GM19025 (cell line): ENCODE data around the gene RCVRN.
"Not testable (repeated sequence)": the region's sequence is repeated elsewhere in the genome, so short reads cannot be mapped to it uniquely, and the experiment has no call there.

ENCODE experiments used
- ATAC-seq: cut with Tn5 transposase; IDR thresholded peaks from one replicate; pipeline ENCODE4 v1.9.1; 2021; ENCODE audit warnings: mild to moderate bottlenecking, low read depth, moderate library complexity; ENCODE audit not compliant: unreplicated experiment

The RCVRN gene

DNA sequence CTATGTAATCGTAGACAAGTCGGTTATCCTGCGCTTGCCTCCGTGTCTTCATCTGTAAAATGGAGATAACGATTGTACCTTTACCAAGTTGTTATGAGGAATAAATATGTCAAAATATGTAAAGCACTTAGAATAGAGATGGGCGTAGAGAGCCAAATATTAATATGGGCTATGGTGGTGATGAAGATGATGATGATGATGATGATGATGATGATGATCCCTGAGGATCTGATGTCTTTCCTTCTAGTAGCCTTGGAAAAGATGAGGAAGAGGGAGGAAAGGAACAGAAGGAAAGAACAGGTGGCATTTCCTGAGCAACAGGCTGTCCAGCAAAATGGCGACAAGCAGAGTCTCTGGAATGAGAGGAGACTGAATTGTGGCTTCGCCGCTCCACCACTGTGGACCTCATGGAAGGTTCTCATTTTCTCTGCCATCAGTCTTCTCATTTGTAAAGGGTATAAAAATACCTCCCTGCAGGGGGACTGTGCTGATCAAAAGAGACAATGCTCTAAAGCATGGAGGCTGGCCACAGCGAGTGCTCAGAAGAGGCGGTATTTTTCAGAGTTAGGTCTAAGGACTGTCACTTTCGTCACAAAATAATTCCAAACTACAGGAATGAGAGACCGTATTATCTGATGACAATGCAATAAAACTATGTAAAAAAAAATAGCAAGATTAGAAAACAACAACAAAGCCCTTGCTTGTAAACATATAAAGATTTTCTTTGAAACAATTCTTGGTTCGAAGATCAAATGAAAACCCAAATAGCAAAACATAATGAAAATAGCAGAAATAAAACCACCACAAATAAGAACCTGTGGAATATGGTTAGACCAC, 17.2 kb upstream of the RCVRN start:
- no peak for ATAC-seq

DNA sequence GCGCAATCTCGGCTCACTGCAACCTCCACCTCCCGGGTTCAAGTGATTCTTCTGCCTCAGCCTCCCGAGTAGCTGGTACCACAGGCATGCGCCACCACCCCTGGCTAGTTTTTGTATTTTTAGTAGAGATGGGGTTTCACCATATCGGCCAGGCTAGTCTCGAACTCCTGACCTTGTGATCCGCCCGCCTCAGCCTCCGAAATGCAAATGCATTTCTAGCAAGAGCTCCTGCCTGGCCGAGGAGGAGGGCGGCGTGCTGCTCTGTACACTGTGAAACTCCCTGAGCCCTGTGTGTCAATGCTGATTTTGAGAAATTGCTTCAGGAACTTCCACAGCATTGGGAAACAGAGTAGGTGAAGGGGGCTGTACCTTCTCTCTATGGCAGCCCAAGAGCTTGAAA, 16.1 kb upstream of the RCVRN start:
- not testable (repeated sequence) for ATAC-seq

GRCh38 chr17:9918804-9919352, 13.8 kb upstream of the RCVRN start:
- ATAC-seq: no peak

- no peak for ATAC-seq
Measured at GRCh38 chr17:9918352-9918751, 13.3 kb upstream of the RCVRN start.

DNA sequence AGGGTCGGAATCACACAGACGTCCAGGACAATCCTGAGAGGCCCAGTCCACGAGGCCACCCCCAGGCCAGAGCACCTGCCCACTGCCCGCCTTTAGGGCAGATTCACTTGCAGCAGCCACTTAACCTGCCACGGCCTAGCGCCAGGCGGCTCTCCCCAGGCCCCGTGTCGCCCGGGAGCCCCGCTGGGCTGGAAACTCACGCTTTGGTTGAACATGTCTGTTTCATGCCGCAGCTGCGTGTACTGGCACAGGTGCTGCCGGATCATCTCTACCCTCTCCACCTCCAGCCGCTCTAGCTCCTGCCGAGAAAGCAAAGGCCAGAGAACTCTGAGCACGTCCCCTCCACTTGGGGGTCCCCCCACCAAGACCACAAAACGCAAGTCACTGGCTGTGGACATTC, 12.7 kb upstream of the RCVRN start:
- ATAC-seq: no peak

- ATAC-seq: no peak
Measured at GRCh38 chr17:9917131-9917530, 12.1 kb upstream of the RCVRN start.

- ATAC-seq: no peak
Measured at GRCh38 chr17:9916108-9916507, 11.0 kb upstream of the RCVRN start.

GRCh38 chr17:9913476-9913875, 8.4 kb upstream of the RCVRN start:
- no peak for ATAC-seq

DNA sequence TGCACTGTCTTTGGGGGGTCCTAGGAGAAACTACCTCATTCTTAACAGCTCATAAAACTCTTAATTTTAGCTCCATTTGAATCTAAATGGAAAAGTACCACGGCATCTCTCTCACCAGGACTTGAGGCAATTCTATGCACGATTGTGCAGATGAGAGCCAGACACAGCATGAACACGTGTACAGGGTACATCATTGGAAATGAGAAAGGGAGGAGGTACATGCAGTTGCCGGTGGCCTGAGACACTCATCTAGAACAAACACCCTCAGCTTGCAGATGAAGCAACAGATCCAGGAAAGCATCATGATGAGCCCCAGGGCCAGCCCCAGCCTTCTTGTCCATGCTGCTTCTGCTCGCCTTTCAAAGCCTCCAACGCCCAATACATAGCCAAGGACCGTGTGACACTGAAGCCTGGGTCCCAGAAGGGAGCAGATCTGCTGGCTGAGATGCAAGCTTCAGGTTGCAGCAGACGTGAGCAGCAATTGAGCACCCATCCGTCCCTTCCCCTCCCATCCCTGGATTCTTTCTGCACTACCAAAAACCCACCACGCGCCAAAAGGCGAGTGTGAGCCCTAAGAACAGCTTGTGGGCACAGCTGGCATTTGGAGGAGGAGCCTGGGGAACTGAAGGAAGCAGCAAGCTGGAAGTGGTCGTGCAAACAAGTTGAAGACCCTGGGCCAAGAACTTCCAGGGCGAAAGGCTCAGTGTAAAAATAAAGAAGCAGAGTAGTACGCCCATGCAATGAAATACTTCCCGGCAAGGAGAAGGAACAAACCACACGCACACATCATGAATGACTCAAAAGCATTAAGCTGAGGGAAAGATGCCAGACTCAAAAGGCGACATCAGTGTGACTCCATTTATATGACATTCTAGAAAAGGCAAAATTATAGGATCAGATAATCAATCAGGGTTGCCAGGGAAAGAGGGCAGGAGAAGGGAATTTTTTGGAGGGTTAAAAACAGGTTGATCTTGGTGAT, 7.3 kb upstream of the RCVRN start:
- ATAC-seq: no peak

- ATAC-seq: no peak
Measured at GRCh38 chr17:9911089-9911488, 6.0 kb upstream of the RCVRN start.

GRCh38 chr17:9908649-9909042, 3.6 kb upstream of the RCVRN start:
- ATAC-seq: no peak

DNA sequence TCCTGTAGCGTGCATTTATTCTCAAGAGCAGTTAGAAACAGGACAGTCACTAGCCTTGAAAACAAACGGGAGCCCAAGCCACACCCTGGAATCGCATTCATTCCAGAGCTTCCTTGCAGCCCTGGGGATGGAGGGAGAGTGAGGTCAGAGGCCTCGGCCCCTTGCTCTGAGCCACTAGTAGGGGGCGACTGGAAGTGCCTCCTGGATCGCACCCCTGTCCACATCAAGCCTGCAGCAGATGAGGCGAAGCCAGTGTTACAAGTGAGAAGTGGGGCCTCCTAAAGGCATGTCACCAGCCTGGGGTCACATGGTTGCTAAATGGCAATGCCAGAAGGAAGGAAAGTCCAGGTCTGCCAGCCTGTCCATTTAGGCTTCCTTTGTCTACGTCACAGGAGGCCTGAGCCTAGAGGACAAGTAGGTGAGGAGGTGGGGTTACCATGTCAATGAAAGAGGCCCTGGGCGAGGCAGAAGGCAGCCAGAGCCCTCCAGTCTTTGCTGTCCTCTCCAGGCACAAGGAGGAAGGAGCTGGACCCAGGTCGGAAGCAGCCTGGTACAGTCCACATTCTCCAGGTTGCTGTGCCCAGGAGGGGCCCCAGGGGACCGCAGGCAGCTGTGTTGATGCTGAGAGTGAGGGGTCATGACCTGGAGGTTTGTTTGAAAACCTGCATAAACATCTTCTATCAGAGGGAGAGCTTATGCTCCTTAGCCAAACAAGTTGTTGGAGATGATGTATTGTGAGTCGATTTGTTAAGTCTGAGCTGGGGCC, 3.0 kb upstream of the RCVRN start:
- no peak for ATAC-seq

- no peak for ATAC-seq
Measured at GRCh38 chr17:9907131-9907530, 2.1 kb upstream of the RCVRN start.

DNA sequence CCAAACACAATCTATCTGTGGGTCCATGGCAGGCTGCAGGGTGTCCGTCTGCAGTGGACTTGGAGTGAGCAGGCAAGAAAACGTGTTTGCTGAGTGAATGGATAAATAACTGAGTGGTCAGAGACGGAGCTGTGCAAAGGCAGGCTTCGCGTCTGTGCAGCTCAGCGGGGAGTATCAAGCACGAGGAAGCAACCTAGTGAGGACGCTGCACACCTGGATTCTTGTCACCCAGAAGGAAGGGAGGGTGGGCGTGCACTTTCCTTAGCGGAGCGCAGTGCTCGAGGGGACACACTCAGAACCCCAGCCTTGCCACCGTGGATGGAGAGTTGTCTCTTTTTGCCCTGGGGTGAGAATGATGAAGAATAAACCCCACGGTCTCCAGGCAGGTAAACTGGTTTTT, 1.5 kb upstream of the RCVRN start:
- ATAC-seq: no peak

DNA sequence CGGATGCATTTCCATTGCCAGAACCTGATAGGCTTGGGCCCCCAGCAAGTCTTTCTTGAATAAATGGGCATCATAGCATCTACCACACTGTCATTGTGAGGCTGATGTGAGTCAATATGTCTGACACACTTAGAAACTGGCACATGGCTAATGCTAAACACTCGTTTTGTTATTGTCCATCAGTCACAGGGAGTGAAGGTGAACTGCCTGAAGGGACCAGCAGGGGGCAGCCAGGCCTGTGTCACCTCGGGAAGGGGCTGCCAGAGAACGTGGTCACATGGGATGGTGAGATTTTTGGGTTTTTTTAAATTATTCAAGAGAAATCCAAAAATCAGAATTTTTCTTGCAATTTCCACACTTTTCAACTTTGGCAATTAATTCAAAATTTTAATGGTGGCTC, 831 bp upstream of the RCVRN start:
- no peak for ATAC-seq

GRCh38 chr17:9904277-9905077, 594 bp downstream of the RCVRN start:
- no peak for ATAC-seq

GRCh38 chr17:9902120-9902519, 3.0 kb downstream of the RCVRN start:
- ATAC-seq: no peak

DNA sequence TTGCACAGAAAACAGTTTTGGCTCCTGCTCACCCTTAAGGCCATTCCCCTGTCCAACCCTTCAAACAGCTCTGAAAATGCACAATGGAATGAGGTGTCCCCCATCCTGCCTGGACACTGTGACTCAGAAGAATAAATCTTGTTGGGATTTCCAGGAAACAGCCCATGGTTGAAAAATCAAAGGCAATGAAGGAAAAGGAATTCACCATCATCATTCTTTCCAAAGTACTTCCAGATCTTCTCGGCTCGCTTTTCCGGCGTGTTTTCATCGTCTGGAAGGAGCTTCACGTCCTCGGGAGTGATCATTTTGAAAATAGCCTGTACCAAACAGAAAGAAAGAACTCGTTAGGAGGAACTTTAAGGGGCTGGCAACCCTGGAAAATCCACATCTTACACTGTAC, 4.3 kb downstream of the RCVRN start:
- ATAC-seq: no peak

DNA sequence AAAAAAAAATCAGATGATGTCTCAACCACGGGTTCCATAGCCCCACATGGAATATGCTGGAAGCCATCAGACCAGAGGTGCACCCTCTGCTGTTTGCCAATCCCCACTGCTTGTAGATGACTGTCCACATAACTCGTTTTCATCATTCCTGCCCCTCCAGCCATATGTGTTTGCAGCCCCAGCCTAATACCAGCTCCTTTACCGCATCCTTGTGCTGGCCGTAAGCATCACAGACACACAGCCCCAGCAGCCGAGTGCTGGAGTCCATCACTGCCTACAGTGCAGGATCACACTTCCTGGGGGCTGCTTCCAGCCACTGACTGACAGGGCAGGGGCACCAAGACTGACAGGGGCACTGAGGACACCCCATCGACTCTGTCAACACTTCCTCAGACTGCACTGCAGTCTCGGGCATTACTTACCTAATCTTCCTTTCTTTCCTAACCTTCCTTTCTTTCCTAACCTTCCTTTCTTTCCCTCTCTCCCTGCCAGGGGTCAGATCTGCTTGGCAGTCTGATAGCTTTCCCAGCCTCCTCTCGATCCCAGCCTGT, 5.0 kb downstream of the RCVRN start:
- ATAC-seq: no peak
